DOHH2 (cell line): ENCODE measurements around the gene UBL3.
A peak's percentile ranks its signal among the peaks of the same experiment; 100 is the strongest.

Experiments
- H3F3A ChIP-seq: fragments of 200-600 bp; sonication (generic), shearing (Covaris generic); 2 replicates; pipeline ENCODE4 v1.6.0; 2016; ENCODE audit warnings: antibody characterized with exemption, mild to moderate bottlenecking; ENCODE audit not compliant: control insufficient read depth, insufficient read depth
- H3K27ac ChIP-seq: fragments of 200-600 bp; sonication (generic); 2 replicates; pipeline ENCODE4 v1.5.1; 2014; ENCODE audit warnings: low read depth, mild to moderate bottlenecking, low read length, moderate library complexity
- H3K27me3 ChIP-seq: fragments of 200-600 bp; sonication (generic); 2 replicates; pipeline ENCODE4 v1.6.1; 2014; ENCODE audit warnings: mild to moderate bottlenecking, low read length, mixed read lengths; ENCODE audit not compliant: control insufficient read depth
- H3K36me3 ChIP-seq: fragments of 200-600 bp; sonication (generic); 2 replicates; pipeline ENCODE4 v1.6.1; 2014; ENCODE audit warnings: mild to moderate bottlenecking, low read length, moderate library complexity, mixed read lengths; ENCODE audit not compliant: control insufficient read depth
- H3K4me1 ChIP-seq: fragments of 200-600 bp; sonication (generic); 2 replicates; pipeline ENCODE4 v1.6.1; 2014; ENCODE audit warnings: mild to moderate bottlenecking, low read length, mixed read lengths; ENCODE audit not compliant: control insufficient read depth
- H3K4me2 ChIP-seq: fragments of 200-600 bp; sonication (generic); 2 replicates; pipeline ENCODE4 v1.6.0; 2014; ENCODE audit warnings: mild to moderate bottlenecking, low read length, moderate library complexity
- H3K4me3 ChIP-seq: fragments of 200-600 bp; sonication (generic); 2 replicates; pipeline ENCODE4 v1.5.1; 2014; ENCODE audit warnings: mild to moderate bottlenecking, low read length, mixed read lengths
- H3K79me2 ChIP-seq: fragments of 200-600 bp; sonication (generic); 2 replicates; pipeline ENCODE4 v1.6.1; 2014; ENCODE audit warnings: mild to moderate bottlenecking, low read length, mixed read lengths; ENCODE audit not compliant: control insufficient read depth
- H3K9me2 ChIP-seq: fragments of 200-600 bp; sonication (generic); replicated peaks from 2 replicates; pipeline ENCODE4 v1.6.1; 2014; ENCODE audit warnings: mild to moderate bottlenecking, low read length, mixed read lengths; ENCODE audit not compliant: control insufficient read depth
- H3K9me3 ChIP-seq: fragments of 200-600 bp; sonication (generic); 2 replicates; pipeline ENCODE4 v1.6.1; 2014; ENCODE audit warnings: antibody characterized with exemption, low read length, mixed read lengths; ENCODE audit not compliant: control insufficient read depth, insufficient read depth
- H4K20me1 ChIP-seq: fragments of 200-600 bp; sonication (generic); 2 replicates; pipeline ENCODE4 v1.6.0; 2014; ENCODE audit warnings: low read depth, mild to moderate bottlenecking, antibody characterized with exemption, low read length, moderate library complexity; ENCODE audit not compliant: control insufficient read depth, insufficient read depth
- EZH2phosphoT487 ChIP-seq: fragments of 200-600 bp; sonication (generic); IDR thresholded peaks from 2 replicates; pipeline ENCODE4 v1.6.1; 2017; ENCODE audit warnings: borderline replicate concordance, mild to moderate bottlenecking, antibody characterized with exemption, low read length, moderate library complexity, mixed read lengths
- TF ChIP-seq, protein P1 (sequence below): fragments of 200-600 bp; sonication (generic); IDR thresholded peaks from one replicate; pipeline ENCODE4 v1.5.1; 2014; ENCODE audit warnings: antibody characterized with exemption, mild to moderate bottlenecking, low read depth, low read length; ENCODE audit not compliant: poor library complexity, severe bottlenecking

The UBL3 gene

DNA sequence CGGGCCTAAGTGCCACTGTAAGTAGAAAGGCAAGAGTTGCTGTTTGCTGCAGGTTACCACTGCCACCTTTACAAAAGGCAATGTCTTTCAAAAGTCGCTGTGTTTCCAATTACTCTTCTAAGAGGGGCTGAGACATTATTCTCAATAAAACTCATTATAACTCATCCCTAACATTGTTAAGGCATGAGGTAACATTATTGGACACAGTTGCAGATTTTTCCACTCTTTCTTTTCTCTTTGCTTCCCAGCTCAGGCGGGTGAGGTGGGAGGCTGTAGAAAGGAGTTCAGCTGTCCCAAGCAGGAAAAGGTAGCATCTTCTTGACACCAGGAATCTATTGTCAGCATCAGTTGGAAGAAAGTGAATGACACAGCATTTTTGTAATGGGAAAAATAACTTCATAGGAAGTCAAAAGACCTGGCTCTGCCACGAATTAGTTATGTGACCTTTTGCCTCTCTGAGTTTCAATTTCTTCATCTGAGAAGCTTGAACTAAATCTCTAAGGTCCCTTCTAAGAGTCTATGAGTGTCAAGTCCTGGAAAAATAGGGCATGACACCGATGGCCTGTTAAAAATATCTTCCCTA is 2.1 kb upstream of the UBL3 start:
- no peaks in the 10 kb centered on the region; the same call in 1 of the 2 replicates for H3K36me3 ChIP-seq
- H3K4me2 ChIP-seq, result no peak overlapping the region

DNA sequence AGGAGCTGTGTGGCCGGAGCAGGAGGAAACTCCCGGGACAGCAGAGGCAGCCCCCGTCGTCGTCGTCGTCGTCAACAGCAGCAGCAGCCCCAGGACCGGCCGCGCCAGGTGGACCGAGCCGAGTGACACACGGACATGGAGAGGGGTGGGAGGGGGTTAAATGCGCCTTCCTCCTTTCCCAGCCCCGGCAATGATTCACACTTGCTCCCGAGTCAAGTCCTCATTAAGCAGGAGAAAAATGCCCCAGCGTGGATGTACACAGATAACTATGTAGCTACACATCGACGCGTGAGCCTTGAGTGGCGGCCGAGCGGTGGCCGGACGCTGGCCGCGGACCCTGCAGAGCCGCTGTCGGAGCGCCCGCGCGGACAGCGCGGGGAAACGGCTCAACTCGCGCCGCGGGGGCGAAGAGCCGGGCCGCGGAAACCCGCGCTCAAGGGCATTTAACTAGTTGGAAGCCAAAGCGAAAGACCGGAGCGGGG is 645 bp downstream of the UBL3 start:
- no peak for TF ChIP-seq EZH2phosphoT487
- TF ChIP-seq, protein P1, sequence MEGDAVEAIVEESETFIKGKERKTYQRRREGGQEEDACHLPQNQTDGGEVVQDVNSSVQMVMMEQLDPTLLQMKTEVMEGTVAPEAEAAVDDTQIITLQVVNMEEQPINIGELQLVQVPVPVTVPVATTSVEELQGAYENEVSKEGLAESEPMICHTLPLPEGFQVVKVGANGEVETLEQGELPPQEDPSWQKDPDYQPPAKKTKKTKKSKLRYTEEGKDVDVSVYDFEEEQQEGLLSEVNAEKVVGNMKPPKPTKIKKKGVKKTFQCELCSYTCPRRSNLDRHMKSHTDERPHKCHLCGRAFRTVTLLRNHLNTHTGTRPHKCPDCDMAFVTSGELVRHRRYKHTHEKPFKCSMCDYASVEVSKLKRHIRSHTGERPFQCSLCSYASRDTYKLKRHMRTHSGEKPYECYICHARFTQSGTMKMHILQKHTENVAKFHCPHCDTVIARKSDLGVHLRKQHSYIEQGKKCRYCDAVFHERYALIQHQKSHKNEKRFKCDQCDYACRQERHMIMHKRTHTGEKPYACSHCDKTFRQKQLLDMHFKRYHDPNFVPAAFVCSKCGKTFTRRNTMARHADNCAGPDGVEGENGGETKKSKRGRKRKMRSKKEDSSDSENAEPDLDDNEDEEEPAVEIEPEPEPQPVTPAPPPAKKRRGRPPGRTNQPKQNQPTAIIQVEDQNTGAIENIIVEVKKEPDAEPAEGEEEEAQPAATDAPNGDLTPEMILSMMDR, result no peak
- H3K27ac ChIP-seq, result peak overlapping the region; percentile 52
- peaks cover 10% of the 10 kb centered on the region for H3F3A ChIP-seq
- no peaks in the 10 kb centered on the region for H4K20me1 ChIP-seq
- peaks cover 33% of the 10 kb centered on the region for H3K79me2 ChIP-seq
- H3K27me3 ChIP-seq, result peaks cover 3% of the 10 kb centered on the region; the same call in 1 of the 2 replicates
- H3K9me2 ChIP-seq, result no peaks in the 10 kb centered on the region
- H3K36me3 ChIP-seq, result no peaks in the 10 kb centered on the region; the same call in 1 of the 2 replicates
- peak overlapping the region; percentile 89 for H3K4me3 ChIP-seq
- peak overlapping the region; percentile 92 for H3K4me2 ChIP-seq
- H3K4me1 ChIP-seq, result peaks cover 24% of the 10 kb centered on the region
- no peaks in the 10 kb centered on the region for H3K9me3 ChIP-seq

More for the DNA sequence above, 2.1 kb upstream of the UBL3 start:
- Histone ChIP-seq H3K4me3 (no peak overlapping the region), H3K9me2 (no peaks in the 10 kb centered on the region), H3K9me3 (no peaks in the 10 kb centered on the region), H4K20me1 (no peaks in the 10 kb centered on the region), H3K27me3 (peaks cover 3% of the 10 kb centered on the region; the same call in 1 of the 2 replicates), H3K79me2 (peaks cover 20% of the 10 kb centered on the region), H3K27ac (no peak overlapping the region), H3K4me1 (peaks cover 10% of the 10 kb centered on the region), H3F3A (peaks cover 3% of the 10 kb centered on the region; the same call in 1 of the 2 replicates)
- TF ChIP-seq, protein P1, result no peak
- TF ChIP-seq EZH2phosphoT487, result no peak

DNA sequence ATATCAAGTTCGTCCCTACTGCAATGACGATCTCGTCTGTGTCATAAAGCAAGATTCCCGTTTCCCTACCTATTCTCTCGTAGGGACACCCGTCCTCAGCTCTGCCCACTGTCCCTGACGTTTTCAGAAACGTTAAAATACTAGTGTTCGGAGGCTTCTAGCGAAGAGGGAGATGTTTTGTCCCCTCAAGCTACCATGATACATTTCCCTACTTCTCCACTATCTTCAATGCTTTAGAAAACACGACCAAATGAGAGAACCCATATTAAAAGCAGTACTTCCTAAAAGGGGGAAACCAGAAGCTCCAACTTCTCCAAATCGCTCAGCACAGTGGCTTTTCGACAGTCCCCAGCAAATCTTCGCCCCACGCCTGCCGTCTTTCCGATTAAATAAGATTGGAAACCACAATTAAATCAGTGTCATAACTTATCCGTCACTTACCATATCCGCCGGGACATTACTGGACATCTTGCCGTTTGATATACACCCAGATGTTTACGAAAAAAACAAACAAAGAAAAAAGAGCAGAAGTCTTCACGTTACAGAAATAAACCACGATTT is 1.3 kb downstream of the UBL3 start:
- H3K9me3 ChIP-seq, result no peaks in the 10 kb centered on the region
- H3K4me3 ChIP-seq, result peak overlapping the region; percentile 89
- no peaks in the 10 kb centered on the region; the same call in 1 of the 2 replicates for H3K36me3 ChIP-seq
- no peaks in the 10 kb centered on the region for H3K9me2 ChIP-seq
- peak overlapping the region; percentile 92 for H3K4me2 ChIP-seq
- H3K79me2 ChIP-seq, result peaks cover 36% of the 10 kb centered on the region
- TF ChIP-seq, protein P1, result no peak
- no peak for TF ChIP-seq EZH2phosphoT487
- H4K20me1 ChIP-seq, result 0 out of 2 replicates have a peak, but pooled peaks cover 3% of the 10 kb centered on the region
- H3K27me3 ChIP-seq, result peaks cover 3% of the 10 kb centered on the region; the same call in 1 of the 2 replicates
- H3F3A ChIP-seq, result peaks cover 10% of the 10 kb centered on the region
- no peak overlapping the region for H3K27ac ChIP-seq
- H3K4me1 ChIP-seq, result peaks cover 24% of the 10 kb centered on the region
